ENCODE measurements around the gene TBKBP1. TPM values are rescaled to one million over a fixed set of nuclear protein-coding genes. Genes with fewer than 3 reads are reported as not detected.

TBKBP1 gene
- total RNA-seq, 5 donors from 2014 or later (not counting 1 experiment from before 2014, with no cell fraction given): 4.5 to 20.5 (median 7.2) TPM

DNA sequence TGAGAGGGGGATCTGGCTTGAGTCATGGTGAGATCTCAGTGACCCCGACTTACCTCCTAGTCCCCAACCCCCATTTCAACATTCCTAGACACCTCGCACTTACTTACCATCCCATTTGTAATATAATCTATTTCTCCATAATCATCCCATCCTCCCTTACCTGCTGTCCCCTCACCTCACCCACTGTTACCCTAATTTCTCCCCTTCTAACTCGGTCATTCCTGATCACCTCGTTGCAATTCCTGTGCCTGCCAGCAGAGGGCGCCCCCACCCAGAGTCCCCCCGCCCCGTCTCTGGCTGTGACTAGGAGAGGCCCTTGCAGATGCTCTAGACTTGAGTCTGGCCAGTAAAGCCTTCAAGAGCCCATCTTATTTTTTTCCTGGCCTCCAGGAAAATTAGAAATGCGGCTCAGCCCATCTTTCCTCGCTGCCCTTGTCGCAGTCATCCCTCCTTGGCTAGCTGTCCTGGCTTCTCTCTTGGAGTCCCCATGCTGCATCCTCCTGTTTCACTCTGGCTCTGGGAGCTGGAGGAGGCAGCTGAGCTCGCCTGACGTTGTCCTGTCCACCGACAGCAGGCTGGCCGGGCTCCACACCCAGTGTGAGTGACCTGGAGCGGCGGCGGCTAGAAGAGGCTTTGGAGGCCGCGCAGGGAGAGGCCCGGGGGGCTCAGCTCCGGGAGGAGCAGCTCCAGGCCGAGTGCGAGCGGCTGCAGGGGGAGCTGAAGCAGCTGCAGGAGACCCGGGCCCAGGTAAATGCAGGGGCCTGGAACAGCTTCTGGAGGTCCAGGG, 5.0 kb downstream of the TBKBP1 start:
- H3K27ac ChIP-seq (ENCODE audit: low read length): no peak overlapping the region
- 59% methylated on average over 24 of the region's 25 CpGs for WGBS (ENCODE audit: insufficient coverage)
- H3K9me3 Mint-ChIP-seq: no peaks in the 10 kb centered on the region

DNA sequence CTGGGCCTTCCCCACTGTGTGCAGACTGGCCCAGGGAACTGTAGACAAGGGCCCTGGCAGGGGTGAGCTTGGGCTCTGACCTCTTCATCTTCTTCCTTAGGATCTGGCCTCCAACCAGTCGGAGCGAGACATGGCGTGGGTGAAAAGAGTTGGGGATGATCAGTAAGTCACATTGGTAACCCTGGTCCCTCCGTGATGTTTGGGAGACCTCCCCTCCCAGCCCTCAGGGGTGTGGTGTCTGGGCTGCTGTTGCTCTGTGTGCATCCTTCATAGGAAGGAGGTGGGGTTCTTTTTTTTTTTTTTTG, 5.5 kb downstream of the TBKBP1 start:
- Histone ChIP-seq H3K36me3 (ENCODE audit: control insufficient read depth in 2 of 2, extremely low read depth in 1 of 2, insufficient read depth in 1 of 2, low read length in 1 of 2) (peaks cover 0 to 2% of the 10 kb centered on the region in 2 donors), H3K27me3 (replicated peaks in 1 of 2; ENCODE audit: control insufficient read depth in 2 of 2, extremely low read depth in 1 of 2, insufficient read depth in 2 of 2, low read length in 1 of 2) (no peaks in the 10 kb centered on the region), H3K27ac (ENCODE audit: low read length) (no peak overlapping the region), H3K4me3 (ENCODE audit: control insufficient read depth in 1 of 2, extremely low read depth in 1 of 2, low read length in 1 of 2) (no peak overlapping the region), H3K9me3 (no peaks in the 10 kb centered on the region), H3K4me1 (ENCODE audit: control insufficient read depth in 1 of 2, extremely low read depth in 1 of 2, insufficient read depth in 2 of 2, low read length in 2 of 2) (peaks cover 15 to 76% of the 10 kb centered on the region in 2 experiments)
- Mint-ChIP-seq H3K36me3 (no peaks in the 10 kb centered on the region), H3K27me3 (no peaks in the 10 kb centered on the region), H3K9me3 (no peaks in the 10 kb centered on the region), H3K4me3 (peak overlapping the region in 1 of 3 donors; percentile 55), H3K4me1 (peaks cover 43 to 68% (median 47%) of the 10 kb centered on the region in 3 donors), H3K27ac (peak overlapping the region in 1 of 2 donors; percentile 45)
- no CpG with 5 or more reads among the region's 4 CpGs for WGBS (ENCODE audit: insufficient coverage)
- CTCF ChIA-PET: interaction anchor here (0.6 to 2.9 kb wide), 14 partner anchors 8 to 585 kb away, joined by 3 to 19 read pairs (median 5); partner anchors contain the start of gene TBX21 (in 2 of the 2)
- no peak for DNase-seq
- POLR2A ChIA-PET: interaction anchor here in 1 of 2 donors (0.7 kb wide), 1 partner anchor 12 kb away, joined by 5 read pairs; no protein-coding TSS in a partner anchor
- ATAC-seq (replicated peaks in 1 of 4): no peak

More for the DNA sequence above, 5.0 kb downstream of the TBKBP1 start:
- ChIA-PET CTCF (interaction anchor here (0.6 to 2.9 kb wide), 10 partner anchors 9 to 64 kb away, joined by 3 to 19 read pairs (median 5); partner anchors contain the start of gene TBX21 (in 2 of the 2)), POLR2A (interaction anchor here in 1 of 2 donors (0.7 kb wide), 1 partner anchor 11 kb away, joined by 5 read pairs; no protein-coding TSS in a partner anchor)
- Histone ChIP-seq H3K27me3 (replicated peaks in 1 of 2; ENCODE audit: control insufficient read depth in 2 of 2, extremely low read depth in 1 of 2, insufficient read depth in 2 of 2, low read length in 1 of 2) (no peaks in the 10 kb centered on the region), H3K9me3 (no peaks in the 10 kb centered on the region), H3K36me3 (ENCODE audit: control insufficient read depth in 2 of 2, extremely low read depth in 1 of 2, insufficient read depth in 1 of 2, low read length in 1 of 2) (peaks cover 0 to 2% of the 10 kb centered on the region in 2 donors), H3K4me1 (ENCODE audit: control insufficient read depth in 1 of 2, extremely low read depth in 1 of 2, insufficient read depth in 2 of 2, low read length in 2 of 2) (peaks cover 9 to 71% of the 10 kb centered on the region in 2 experiments), H3K4me3 (ENCODE audit: control insufficient read depth in 1 of 2, extremely low read depth in 1 of 2, low read length in 1 of 2) (peak overlapping the region in 1 of 2 donors; percentile 6)
- Mint-ChIP-seq H3K4me1 (peaks cover 37 to 63% (median 41%) of the 10 kb centered on the region in 3 donors), H3K4me3 (no peak overlapping the region), H3K36me3 (no peaks in the 10 kb centered on the region), H3K27ac (peak overlapping the region; percentile 25 to 45), H3K27me3 (no peaks in the 10 kb centered on the region)
- peak; percentile 37 to 83 (median 72) for DNase-seq
- peak; percentile 34 to 50 (median 41) for ATAC-seq (replicated peaks in 1 of 4)

- H3K27me3 Mint-ChIP-seq: no peaks in the 10 kb centered on the region
- ChIA-PET POLR2A (interaction anchor here (0.5 to 0.6 kb wide), 2 partner anchors 18 to 597 kb away, joined by 3 to 7 read pairs; no protein-coding TSS in a partner anchor), CTCF (interaction anchor here (0.5 to 2.9 kb wide), 13 partner anchors 10 to 526 kb away, joined by 3 to 19 read pairs (median 3); partner anchors contain the start of gene TBX21 (in 2 of the 2))
- H3K4me3 Mint-ChIP-seq: peak overlapping the region in 2 of 3 donors; percentile 59 to 80
- H3K36me3 ChIP-seq (ENCODE audit: control insufficient read depth in 2 of 2, extremely low read depth in 1 of 2, insufficient read depth in 1 of 2, low read length in 1 of 2): peaks cover 0 to 2% of the 10 kb centered on the region in 2 donors
- no peaks in the 10 kb centered on the region for H3K36me3 Mint-ChIP-seq
- ATAC-seq (replicated peaks in 1 of 4): peak in 2 of 4 experiments; percentile 10 to 22
- peak overlapping the region; percentile 72 for H3K27ac ChIP-seq (ENCODE audit: low read length)
- 76% methylated on average over 5 of the region's 13 CpGs for WGBS (ENCODE audit: insufficient coverage)
- no peaks in the 10 kb centered on the region for H3K9me3 ChIP-seq
- H3K27me3 ChIP-seq (replicated peaks in 1 of 2; ENCODE audit: control insufficient read depth in 2 of 2, extremely low read depth in 1 of 2, insufficient read depth in 2 of 2, low read length in 1 of 2): no peaks in the 10 kb centered on the region
- DNase-seq: peak in 1 of 35 experiments; percentile 44
- H3K9me3 Mint-ChIP-seq: no peaks in the 10 kb centered on the region
- H3K4me3 ChIP-seq (ENCODE audit: control insufficient read depth in 1 of 2, extremely low read depth in 1 of 2, low read length in 1 of 2): peak overlapping the region in 1 of 2 donors; percentile 28
- H3K4me1 Mint-ChIP-seq: peaks cover 51 to 72% (median 52%) of the 10 kb centered on the region in 3 donors
- H3K4me1 ChIP-seq (ENCODE audit: control insufficient read depth in 1 of 2, extremely low read depth in 1 of 2, insufficient read depth in 2 of 2, low read length in 2 of 2): peaks cover 23 to 77% of the 10 kb centered on the region in 2 experiments
- H3K27ac Mint-ChIP-seq: peak overlapping the region; percentile 82 to 84
Observed at GRCh38 chr17:47700471-47701449, 6.8 kb downstream of the TBKBP1 start.

GRCh38 chr17:47701608-47702007, 7.6 kb downstream of the TBKBP1 start:
- H3K27ac ChIP-seq (ENCODE audit: low read length): peak overlapping the region; percentile 72
- Mint-ChIP-seq H3K9me3 (no peaks in the 10 kb centered on the region), H3K4me3 (peak overlapping the region; percentile 38 to 80 (median 59)), H3K36me3 (no peaks in the 10 kb centered on the region), H3K27ac (peak overlapping the region; percentile 80 to 84), H3K4me1 (peaks cover 60 to 77% (median 61%) of the 10 kb centered on the region in 3 donors), H3K27me3 (no peaks in the 10 kb centered on the region)
- DNase-seq: no peak
- H3K4me1 ChIP-seq (ENCODE audit: control insufficient read depth in 1 of 2, extremely low read depth in 1 of 2, insufficient read depth in 2 of 2, low read length in 2 of 2): peaks cover 31 to 81% of the 10 kb centered on the region in 2 experiments
- CTCF ChIA-PET: interaction anchor here in 1 of 2 donors (0.8 to 2.1 kb wide), 3 partner anchors 17 to 40 kb away, joined by 3 to 7 read pairs (median 6); no protein-coding TSS in a partner anchor
- POLR2A ChIA-PET: interaction anchor here in 1 of 2 donors (0.5 kb wide), 1 partner anchor 38 kb away, joined by 3 read pairs; no protein-coding TSS in a partner anchor
- no peak for ATAC-seq (replicated peaks in 1 of 4)
- 100% methylated on average over 2 of the region's 4 CpGs for WGBS (ENCODE audit: insufficient coverage)
- no peaks in the 10 kb centered on the region for H3K36me3 ChIP-seq (ENCODE audit: control insufficient read depth in 2 of 2, extremely low read depth in 1 of 2, insufficient read depth in 1 of 2, low read length in 1 of 2)
- peak overlapping the region in 1 of 2 donors; percentile 28 for H3K4me3 ChIP-seq (ENCODE audit: control insufficient read depth in 1 of 2, extremely low read depth in 1 of 2, low read length in 1 of 2)
- no peaks in the 10 kb centered on the region for H3K9me3 ChIP-seq
- H3K27me3 ChIP-seq (replicated peaks in 1 of 2; ENCODE audit: control insufficient read depth in 2 of 2, extremely low read depth in 1 of 2, insufficient read depth in 2 of 2, low read length in 1 of 2): no peaks in the 10 kb centered on the region

DNA sequence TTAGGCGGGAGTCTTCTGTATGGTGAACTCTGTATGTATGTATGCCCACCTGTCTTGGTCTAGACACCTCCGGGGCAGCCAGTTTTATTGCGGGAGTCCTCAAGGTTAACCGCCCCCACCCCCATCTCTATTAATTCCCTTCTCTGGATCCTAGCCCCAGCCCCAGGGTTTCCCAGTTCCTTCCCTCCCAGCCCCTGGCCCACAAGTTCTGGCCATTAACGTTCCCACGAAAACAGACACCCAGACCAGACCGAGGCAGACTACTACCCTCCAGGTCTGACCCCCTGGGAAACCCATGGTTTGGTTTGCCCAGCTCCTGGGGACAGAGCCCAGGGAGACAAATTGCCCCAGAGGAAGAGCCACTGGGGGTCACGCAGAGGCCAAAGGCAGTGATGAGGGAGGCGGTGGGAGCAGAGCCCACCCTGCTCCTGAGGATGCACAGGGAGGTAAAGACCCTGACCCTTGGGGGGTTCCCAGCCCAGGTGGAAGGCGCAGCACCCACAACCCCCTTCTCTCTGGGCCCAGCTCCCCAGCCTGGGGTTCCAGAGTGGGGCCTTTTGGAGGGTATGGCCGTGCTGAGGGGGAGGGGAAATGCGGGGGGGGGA, 8.5 kb downstream of the TBKBP1 start:
- ChIA-PET POLR2A (no interaction called here), CTCF (interaction anchor here (0.6 to 2.1 kb wide), 2 partner anchors 16 to 121 kb away, joined by 4 to 6 read pairs; no protein-coding TSS in a partner anchor)
- peaks cover 40 to 89% of the 10 kb centered on the region in 2 experiments for H3K4me1 ChIP-seq (ENCODE audit: control insufficient read depth in 1 of 2, extremely low read depth in 1 of 2, insufficient read depth in 2 of 2, low read length in 2 of 2)
- Mint-ChIP-seq H3K27me3 (no peaks in the 10 kb centered on the region), H3K36me3 (no peaks in the 10 kb centered on the region), H3K9me3 (no peaks in the 10 kb centered on the region), H3K27ac (peak overlapping the region; percentile 80 to 84), H3K4me3 (peak overlapping the region in 2 of 3 donors; percentile 9 to 80), H3K4me1 (peaks cover 66 to 80% (median 70%) of the 10 kb centered on the region in 3 donors)
- H3K9me3 ChIP-seq: no peaks in the 10 kb centered on the region
- no peak for DNase-seq
- no peak for ATAC-seq (replicated peaks in 1 of 4)
- H3K4me3 ChIP-seq (ENCODE audit: control insufficient read depth in 1 of 2, extremely low read depth in 1 of 2, low read length in 1 of 2): peak overlapping the region in 1 of 2 donors; percentile 29
- H3K36me3 ChIP-seq (ENCODE audit: control insufficient read depth in 2 of 2, extremely low read depth in 1 of 2, insufficient read depth in 1 of 2, low read length in 1 of 2): no peaks in the 10 kb centered on the region
- WGBS (ENCODE audit: insufficient coverage): 69% methylated on average over 8 of the region's 12 CpGs
- H3K27ac ChIP-seq (ENCODE audit: low read length): peak overlapping the region; percentile 72
- H3K27me3 ChIP-seq (replicated peaks in 1 of 2; ENCODE audit: control insufficient read depth in 2 of 2, extremely low read depth in 1 of 2, insufficient read depth in 2 of 2, low read length in 1 of 2): no peaks in the 10 kb centered on the region

Measured in T-cell (primary cell).